GM19324 (cell line): ENCODE results near the gene C1orf159.
A peak's percentile ranks its signal among the peaks of the same experiment; 100 is the strongest.

Experiments used
- ATAC-seq: cut with Tn5 transposase; IDR thresholded peaks from one replicate; pipeline ENCODE4 v1.9.1; 2021; ENCODE audit warnings: mild to moderate bottlenecking, moderate library complexity; ENCODE audit not compliant: unreplicated experiment, low FRiP score

Gene C1orf159

DNA sequence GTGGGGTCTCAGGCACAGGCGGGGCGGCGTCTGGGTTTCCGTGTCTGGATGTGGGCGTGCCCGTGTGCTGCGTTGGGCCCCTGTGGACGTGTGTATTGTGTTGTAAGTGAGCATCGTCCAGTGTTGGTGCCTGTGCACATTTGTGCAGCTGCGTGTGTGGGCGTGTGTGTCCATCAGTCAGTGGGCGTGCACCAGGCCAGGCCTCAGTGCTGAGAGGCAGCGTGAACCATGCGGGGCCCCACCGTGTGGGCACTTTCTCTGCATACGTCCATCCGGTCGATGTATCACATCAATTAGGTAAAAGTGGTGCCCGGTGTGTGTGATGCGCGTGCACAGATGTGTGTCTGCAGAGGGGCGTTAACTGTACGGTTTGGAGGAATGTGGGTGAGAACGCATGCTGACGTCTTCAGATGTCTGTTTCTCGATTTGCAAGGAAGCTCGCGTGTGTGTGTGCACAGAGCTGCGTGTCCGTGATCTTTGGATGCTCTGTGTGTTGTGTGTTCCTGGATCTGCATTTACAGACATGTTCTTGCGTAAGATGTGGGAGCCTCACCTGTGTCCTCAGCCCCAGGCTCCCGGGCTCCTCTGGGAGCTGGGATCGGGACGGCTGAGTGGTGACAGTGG lies 71.3 kb downstream of the C1orf159 start:
- no peak for ATAC-seq

GRCh38 chr1:1043921-1044320 lies 72.0 kb downstream of the C1orf159 start:
- ATAC-seq = no peak

DNA sequence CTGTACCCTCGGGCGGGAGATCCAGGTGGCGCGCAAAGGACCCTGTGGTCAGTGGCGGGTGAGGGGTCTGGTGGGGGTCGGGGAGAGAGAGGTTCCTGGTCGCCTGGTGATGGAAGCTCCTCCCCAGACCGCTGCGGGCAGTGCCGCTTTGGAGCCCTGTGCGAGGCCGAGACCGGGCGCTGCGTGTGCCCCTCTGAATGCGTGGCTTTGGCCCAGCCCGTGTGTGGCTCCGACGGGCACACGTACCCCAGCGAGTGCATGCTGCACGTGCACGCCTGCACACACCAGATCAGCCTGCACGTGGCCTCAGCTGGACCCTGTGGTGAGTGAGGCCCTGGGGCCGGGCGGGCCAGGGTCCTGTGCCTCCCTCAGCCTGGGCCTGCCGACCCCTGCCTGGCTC lies 72.5 kb downstream of the C1orf159 start:
- no peak for ATAC-seq

- no peak for ATAC-seq
These were observed 73.1 kb downstream of the C1orf159 start for GRCh38 chr1:1042835-1043234.

- ATAC-seq = no peak
These were observed 74.0 kb downstream of the C1orf159 start for GRCh38 chr1:1041873-1042272.

DNA sequence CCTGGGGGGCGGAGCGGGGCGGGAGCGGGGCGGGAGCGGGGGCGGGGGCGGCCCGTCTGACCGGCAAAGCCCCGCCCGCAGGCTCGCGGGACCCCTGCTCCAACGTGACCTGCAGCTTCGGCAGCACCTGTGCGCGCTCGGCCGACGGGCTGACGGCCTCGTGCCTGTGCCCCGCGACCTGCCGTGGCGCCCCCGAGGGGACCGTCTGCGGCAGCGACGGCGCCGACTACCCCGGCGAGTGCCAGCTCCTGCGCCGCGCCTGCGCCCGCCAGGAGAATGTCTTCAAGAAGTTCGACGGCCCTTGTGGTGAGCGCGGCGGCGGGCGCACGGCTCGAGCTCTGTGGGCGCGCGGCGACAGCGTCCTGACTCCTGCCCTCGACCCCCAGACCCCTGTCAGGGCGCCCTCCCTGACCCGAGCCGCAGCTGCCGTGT lies 74.8 kb downstream of the C1orf159 start:
- ATAC-seq = no peak

GRCh38 chr1:1040004-1040991 lies 75.6 kb downstream of the C1orf159 start:
- no peak for ATAC-seq

DNA sequence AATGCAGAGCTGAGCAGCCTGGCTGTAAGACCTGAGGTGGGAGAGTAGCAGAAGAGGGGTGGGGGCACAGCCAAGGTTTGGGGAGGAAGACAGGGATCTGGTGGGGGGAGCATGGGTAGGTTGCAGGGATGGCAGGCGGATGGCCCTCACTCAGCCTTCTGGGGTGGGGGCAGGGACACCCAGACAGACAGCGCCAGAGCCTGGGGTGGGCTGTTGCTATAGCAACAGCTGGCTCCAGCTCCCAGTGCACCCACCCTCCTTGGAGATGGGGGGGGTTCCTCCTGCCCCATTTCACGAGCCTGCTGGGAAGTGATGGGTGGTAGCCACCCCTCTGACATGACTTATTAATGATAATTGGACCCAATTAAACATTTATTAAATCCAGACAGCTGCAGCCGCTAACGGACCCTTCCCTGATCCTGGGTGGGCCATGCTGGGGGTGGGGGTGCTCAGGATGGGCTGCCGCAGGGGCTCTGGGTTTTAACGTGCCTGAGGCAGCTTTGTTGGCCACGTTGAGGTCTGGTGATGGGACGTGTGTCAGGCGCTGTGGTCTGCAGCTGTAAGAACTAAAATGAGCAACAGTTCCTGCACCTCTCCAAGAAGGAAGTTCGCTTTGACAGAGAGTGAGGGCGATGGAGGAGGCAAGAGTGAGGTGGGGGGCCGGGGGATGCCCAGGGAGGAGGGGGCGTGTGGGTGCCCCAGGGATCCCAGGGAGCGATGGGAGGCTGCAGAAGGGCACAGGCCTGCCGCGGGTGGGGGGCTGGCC lies 76.6 kb downstream of the C1orf159 start:
- no peak for ATAC-seq

- ATAC-seq = no peak
These were observed 77.2 kb downstream of the C1orf159 start for GRCh38 chr1:1038694-1039093.

GRCh38 chr1:1037366-1038327 lies 78.2 kb downstream of the C1orf159 start:
- ATAC-seq = no peak

DNA sequence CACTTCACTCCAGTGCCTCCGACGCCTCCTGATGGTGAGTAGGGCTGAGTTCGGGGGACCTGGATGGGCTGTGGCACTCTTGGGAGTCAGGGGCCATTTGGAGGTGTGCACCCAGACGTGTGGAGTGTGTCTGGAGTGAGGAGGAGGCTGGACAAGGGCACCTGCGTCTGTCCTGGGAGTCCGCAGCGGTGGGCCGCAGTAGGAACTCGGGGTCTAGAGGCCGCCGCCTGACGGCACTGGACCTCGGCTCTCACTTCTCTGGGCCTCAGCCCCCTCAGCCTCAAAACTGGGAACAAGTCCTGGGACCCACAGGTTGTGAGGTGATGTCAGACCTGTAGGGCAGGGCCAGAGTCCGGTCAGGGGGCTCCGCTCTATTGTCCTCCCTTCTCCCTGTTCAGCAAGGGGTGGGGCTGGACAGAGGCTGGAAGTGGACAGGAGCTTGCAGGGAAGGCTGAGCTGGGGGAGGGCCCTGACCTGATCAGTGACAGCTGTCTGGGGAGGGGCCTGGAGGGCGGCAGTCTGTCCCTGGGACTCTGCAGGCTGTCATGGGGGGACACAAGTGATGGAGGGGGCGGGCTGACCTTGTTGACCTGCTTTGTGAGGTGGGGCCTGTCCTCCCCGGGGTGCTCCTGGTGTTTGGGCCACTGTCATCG lies 80.5 kb downstream of the C1orf159 start:
- no peak for ATAC-seq

- no peak for ATAC-seq
These were observed 81.5 kb downstream of the C1orf159 start for GRCh38 chr1:1034439-1034781.

DNA sequence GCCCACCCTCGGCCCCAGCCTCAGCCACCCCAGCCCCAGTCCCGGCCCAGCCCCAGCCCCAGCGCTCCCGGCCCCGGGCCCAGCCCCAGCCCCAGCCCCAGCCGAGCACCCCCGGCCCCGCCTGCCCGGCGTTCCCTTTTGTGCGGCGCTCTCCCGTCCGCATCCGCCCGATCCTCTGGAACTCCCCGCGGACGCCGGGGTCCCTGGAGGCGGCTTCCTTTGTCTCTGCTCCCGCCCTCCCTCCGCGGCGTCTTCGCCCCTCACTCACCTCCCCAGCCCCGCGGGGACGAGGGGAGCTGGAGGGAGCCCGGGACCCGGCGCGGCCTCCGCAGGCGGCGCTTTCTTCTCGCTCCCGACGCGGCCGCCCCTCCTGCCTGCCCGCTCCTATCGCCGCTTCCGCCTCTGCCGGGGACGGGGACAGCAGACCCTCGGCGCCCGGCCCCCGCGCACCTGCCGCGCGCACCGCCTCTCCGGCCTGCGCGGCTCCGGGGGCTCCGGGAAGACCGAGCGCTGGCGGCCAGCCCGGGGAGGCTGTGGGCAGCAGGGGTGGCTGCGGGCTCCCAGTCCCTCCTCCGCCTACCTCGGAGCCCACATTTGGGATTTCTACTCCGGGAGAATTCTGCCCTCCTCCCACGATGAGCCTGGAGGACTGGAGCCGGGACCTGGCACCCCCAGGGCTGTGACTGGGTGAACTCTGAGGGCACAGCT lies 82.0 kb downstream of the C1orf159 start:
- no peak for ATAC-seq

DNA sequence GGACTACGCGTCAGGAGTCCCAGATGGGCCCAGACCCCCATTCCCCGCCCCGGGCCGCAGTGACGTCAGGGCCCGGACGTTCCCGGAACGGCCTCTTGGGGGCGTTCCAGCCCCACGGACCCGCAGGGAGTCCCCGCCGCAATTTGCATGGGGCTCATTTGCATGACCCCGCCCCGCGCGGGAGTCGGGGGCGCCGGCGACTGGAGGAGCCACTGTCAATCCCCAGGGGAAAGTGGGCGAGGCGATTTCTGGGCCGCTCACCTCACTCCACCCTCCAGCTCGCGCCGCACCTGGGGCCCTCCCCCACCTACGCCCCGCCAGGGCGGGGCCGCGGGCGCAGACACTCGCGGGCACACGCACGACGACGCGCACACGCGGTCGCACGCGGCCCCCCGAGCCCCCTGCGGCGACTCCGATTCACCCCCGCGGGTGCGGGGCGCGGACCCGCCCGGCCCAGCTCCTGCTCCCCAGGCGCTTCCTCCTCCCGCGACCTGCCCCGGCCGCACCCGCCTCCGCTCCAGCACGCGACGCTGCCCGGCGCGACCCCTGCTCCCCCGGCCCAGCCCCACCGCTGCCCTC lies 82.8 kb downstream of the C1orf159 start:
- ATAC-seq = peak; percentile 84

DNA sequence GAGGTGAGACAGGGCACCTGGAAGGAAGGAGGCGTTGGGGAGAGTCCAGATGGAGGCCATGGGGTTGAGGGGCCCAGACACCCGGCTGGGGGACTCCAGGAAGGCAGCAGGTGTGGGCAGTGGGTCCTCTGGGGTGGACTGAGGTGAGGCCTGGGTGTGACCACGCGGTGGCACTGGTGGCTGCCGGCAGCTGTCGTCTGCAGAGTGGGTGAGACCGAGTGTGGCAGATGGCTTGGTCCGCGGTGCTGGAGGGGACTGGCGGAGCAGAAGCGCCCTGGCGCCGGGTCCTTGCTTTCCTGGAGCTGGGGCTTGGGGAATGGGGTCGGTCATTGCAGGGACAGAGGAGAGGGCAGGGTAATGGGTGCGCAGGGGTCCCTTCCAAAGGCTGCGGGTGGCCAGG lies 83.5 kb downstream of the C1orf159 start:
- ATAC-seq = no peak
